Liver (tissue), 9 donors: Measurements from ENCODE around the gene NME8. TPM values are rescaled to one million over a fixed set of nuclear protein-coding genes. Genes with fewer than 3 reads are reported as not detected.

Source experiments
- DNase-seq: peaks from one replicate; pipeline ENCODE4 v3.0.0-alpha.2; 2017; ENCODE audit warnings: low spot score
- H3K27ac ChIP-seq, 2 donors: one replicate each; pipeline ENCODE4 v1.7.0; 2013; ENCODE audit warnings: inconsistent platforms in 2 of 2, low read length in 2 of 2, control low read depth in 1 of 2, low read depth in 1 of 2, mild to moderate bottlenecking in 1 of 2
- H3K27me3 ChIP-seq, 4 donors: one replicate each; pipeline versions ENCODE4 v1.6.1 to v1.7.0; 2013; ENCODE audit warnings: low read length in 3 of 4, inconsistent platforms in 1 of 4, mild to moderate bottlenecking in 1 of 4, moderate library complexity in 1 of 4; ENCODE audit not compliant: control insufficient read depth in 4 of 4, insufficient read depth in 4 of 4
- H3K36me3 ChIP-seq, 4 donors: one replicate each; pipeline versions ENCODE4 v1.6.1 to v1.7.0; 2013; ENCODE audit warnings: low read length in 3 of 4, mild to moderate bottlenecking in 3 of 4, low read depth in 1 of 4, moderate library complexity in 1 of 4; ENCODE audit not compliant: control insufficient read depth in 4 of 4, insufficient read depth in 3 of 4
- H3K4me1 ChIP-seq, 4 donors: one replicate each; pipeline versions ENCODE4 v1.6.1 to v1.7.0; 2013; ENCODE audit warnings: low read length in 3 of 4, mild to moderate bottlenecking in 3 of 4, moderate library complexity in 1 of 4; ENCODE audit not compliant: control insufficient read depth in 4 of 4, insufficient read depth in 4 of 4
- H3K4me3 ChIP-seq, 3 donors: one replicate each; pipeline versions ENCODE4 v1.6.1 to v1.7.0; 2013; ENCODE audit warnings: low read length in 3 of 3, control low read depth in 1 of 3, low read depth in 1 of 3, mild to moderate bottlenecking in 1 of 3
- H3K9ac ChIP-seq, 2 donors: one replicate each; pipeline ENCODE4 v1.7.0; 2013; ENCODE audit warnings: low read length in 2 of 2, mild to moderate bottlenecking in 2 of 2, moderate library complexity in 2 of 2, control low read depth in 1 of 2, low read depth in 1 of 2
- H3K9me3 ChIP-seq, 4 donors: one replicate each; pipeline versions ENCODE4 v1.6.1 to v1.7.0; 2013; ENCODE audit warnings: low read length in 3 of 4; ENCODE audit not compliant: control insufficient read depth in 4 of 4
- EGR1 ChIP-seq, 2 donors: IDR thresholded peaks; 2 replicates each; pipeline ENCODE4 v1.6.1; 2016 to 2018; ENCODE audit warnings: antibody characterized with exemption in 2 of 2, low read depth in 2 of 2
- FOXA1 ChIP-seq: IDR thresholded peaks from 2 replicates; pipeline ENCODE4 v1.6.1; 2016; ENCODE audit warnings: antibody characterized with exemption
- FOXA2 ChIP-seq: IDR thresholded peaks from 2 replicates; pipeline ENCODE4 v1.6.1; 2016; ENCODE audit warnings: antibody characterized with exemption
- GABPA ChIP-seq, 2 donors: IDR thresholded peaks in 1 of 2; conservative IDR thresholded peaks in 1 of 2; 2 replicates each; pipeline ENCODE4 v1.6.1; 2016; ENCODE audit warnings: antibody characterized with exemption in 2 of 2, mild to moderate bottlenecking in 1 of 2, moderate library complexity in 1 of 2
- HNF4G ChIP-seq: IDR thresholded peaks from 2 replicates; pipeline ENCODE4 v1.6.1; 2016; ENCODE audit warnings: antibody characterized with exemption
- JUND ChIP-seq, 2 donors: IDR thresholded peaks; 2 replicates each; pipeline ENCODE4 v1.6.1; 2016; ENCODE audit warnings: antibody characterized with exemption in 2 of 2
- MAX ChIP-seq: IDR thresholded peaks from 2 replicates; pipeline ENCODE4 v1.6.1; 2016; ENCODE audit warnings: antibody characterized with exemption
- NR2F2 ChIP-seq: IDR thresholded peaks from 2 replicates; pipeline ENCODE4 v1.6.1; 2016; ENCODE audit warnings: antibody characterized with exemption
- SP1 ChIP-seq: IDR thresholded peaks from 2 replicates; pipeline ENCODE4 v1.6.1; 2018; ENCODE audit warnings: antibody characterized with exemption, mild to moderate bottlenecking
- TAF1 ChIP-seq: conservative IDR thresholded peaks from 2 replicates; pipeline ENCODE4 v1.6.1; 2016; ENCODE audit warnings: antibody characterized with exemption, mild to moderate bottlenecking
- WGBS: extraction: QIAGEN DNeasy Blood & Tissue Kit; methylation state at CpG from one replicate; pipeline ENCODE4 v1.1.7; 2013; 5-methylcytosine and 5-hydroxymethylcytosine counted together
- polyA plus RNA-seq, 2 donors: library from polyadenylated mRNA; stranded (reverse) in 1 of 2; unstranded in 1 of 2; fragments of 200-250 nt in 1 of 2; fragments of >200 nt in 1 of 2; fragmentation: Nextera tagmentation in 1 of 2; extraction: Ambion mirVana in 1 of 2; gene quantifications; one replicate each; pipeline versions ENCODE4 v1.2.1 to v1.2.3, GENCODE V29; 2013 to 2015
- total RNA-seq, 2 donors: library from RNA; depleted of rRNA; stranded (reverse); fragments of >200 nt; gene quantifications; one replicate each; pipeline ENCODE4 v1.2.3, GENCODE V29; 2014
- TF ChIP-seq, protein P1 (sequence below): IDR thresholded peaks from 2 replicates; pipeline ENCODE4 v1.6.1; 2016; ENCODE audit warnings: antibody characterized with exemption
- TF ChIP-seq, protein P2 (sequence below): IDR thresholded peaks from 2 replicates; pipeline ENCODE4 v1.6.1; 2016; ENCODE audit warnings: antibody characterized with exemption, mild to moderate bottlenecking
- donor health status: healthy.
- donor health status: healthy.
- donor health status: healthy.
- donor health status: healthy.
- donor health status: healthy.

Gene NME8
- total and polyA plus RNA-seq, 4 donors = 0.08 to 0.09 TPM; not detected in 2

GRCh38 chr7:37882086-37882485, 33.7 kb downstream of the NME8 start:
- H3K27me3 ChIP-seq = peaks cover 0 to 3% (median 1%) of the 10 kb centered on the region in 4 donors
- DNase-seq = no peak
- H3K4me3 ChIP-seq = no peak overlapping the region
- TF ChIP-seq TAF1 (no peak), FOXA1 (no peak)
- TF ChIP-seq, protein P1, sequence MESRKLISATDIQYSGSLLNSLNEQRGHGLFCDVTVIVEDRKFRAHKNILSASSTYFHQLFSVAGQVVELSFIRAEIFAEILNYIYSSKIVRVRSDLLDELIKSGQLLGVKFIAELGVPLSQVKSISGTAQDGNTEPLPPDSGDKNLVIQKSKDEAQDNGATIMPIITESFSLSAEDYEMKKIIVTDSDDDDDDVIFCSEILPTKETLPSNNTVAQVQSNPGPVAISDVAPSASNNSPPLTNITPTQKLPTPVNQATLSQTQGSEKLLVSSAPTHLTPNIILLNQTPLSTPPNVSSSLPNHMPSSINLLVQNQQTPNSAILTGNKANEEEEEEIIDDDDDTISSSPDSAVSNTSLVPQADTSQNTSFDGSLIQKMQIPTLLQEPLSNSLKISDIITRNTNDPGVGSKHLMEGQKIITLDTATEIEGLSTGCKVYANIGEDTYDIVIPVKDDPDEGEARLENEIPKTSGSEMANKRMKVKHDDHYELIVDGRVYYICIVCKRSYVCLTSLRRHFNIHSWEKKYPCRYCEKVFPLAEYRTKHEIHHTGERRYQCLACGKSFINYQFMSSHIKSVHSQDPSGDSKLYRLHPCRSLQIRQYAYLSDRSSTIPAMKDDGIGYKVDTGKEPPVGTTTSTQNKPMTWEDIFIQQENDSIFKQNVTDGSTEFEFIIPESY = no peak
- WGBS = 74% methylated on average over 6 of the region's 6 CpGs
- no peak overlapping the region for H3K27ac ChIP-seq
- H3K9me3 ChIP-seq = peaks cover 0 to 3% (median 0%) of the 10 kb centered on the region in 4 donors
- H3K9ac ChIP-seq = no peak overlapping the region
- H3K4me1 ChIP-seq = no peaks in the 10 kb centered on the region
- no peaks in the 10 kb centered on the region for H3K36me3 ChIP-seq

DNA sequence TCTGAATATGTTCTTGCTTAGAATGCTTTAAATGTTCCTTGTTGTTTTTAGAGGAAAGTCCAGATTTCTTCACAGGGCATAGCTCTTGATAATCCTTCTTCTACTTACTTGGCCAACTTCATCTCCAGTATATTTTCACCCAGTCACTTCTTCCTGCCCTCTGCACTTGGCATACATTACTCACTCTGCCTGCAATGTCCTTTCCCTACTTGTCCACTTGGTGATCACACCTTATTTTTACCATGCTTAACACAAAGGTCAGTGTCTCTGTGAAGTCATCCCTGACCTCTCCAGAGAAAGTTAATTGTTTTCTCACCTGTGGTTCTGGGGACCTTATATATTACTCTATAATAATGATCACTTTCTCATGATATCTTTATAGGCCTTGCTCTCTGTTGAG, 45.0 kb downstream of the NME8 start:
- no peak overlapping the region for H3K27ac ChIP-seq
- peaks cover 0 to 4% (median 0%) of the 10 kb centered on the region in 4 donors for H3K27me3 ChIP-seq
- no peaks in the 10 kb centered on the region for H3K4me1 ChIP-seq
- no peaks in the 10 kb centered on the region for H3K36me3 ChIP-seq
- no peak for DNase-seq
- no peak overlapping the region for H3K4me3 ChIP-seq
- TF ChIP-seq MAX (no peak), FOXA2 (no peak), HNF4G (no peak), NR2F2 (no peak), EGR1 (IDR thresholded peaks at IDR 0.05; ENCODE audit: low read depth in 2 of 2) (no peak), GABPA (IDR thresholded peaks at IDR 0.05 in 1 of 2, conservative IDR thresholded peaks at IDR 0.05 in 1 of 2) (no peak)
- H3K9ac ChIP-seq = no peak overlapping the region
- no peaks in the 10 kb centered on the region for H3K9me3 ChIP-seq

DNA sequence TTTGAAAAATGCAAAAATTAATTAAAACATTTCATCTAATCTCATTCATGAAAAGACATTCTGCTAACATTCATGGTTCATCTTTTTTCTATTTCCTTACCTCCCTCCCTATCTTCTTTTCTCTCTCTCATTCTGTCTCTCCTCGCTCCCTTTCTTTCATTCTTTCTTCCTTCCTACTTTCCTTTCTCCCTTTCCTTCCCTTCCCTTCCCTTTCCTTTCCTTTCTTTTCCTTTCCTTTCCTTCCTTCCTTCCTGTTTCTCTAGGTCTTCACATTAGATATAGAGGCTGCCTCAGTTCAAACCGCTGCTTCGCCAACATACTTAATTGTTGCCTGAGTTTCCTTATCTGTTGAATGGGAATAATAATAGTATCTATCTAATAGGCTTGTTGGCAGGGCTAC, 46.3 kb downstream of the NME8 start:
- Histone ChIP-seq H3K4me1 (no peaks in the 10 kb centered on the region), H3K27ac (no peak overlapping the region), H3K27me3 (peaks cover 0 to 4% (median 0%) of the 10 kb centered on the region in 4 donors), H3K9me3 (no peaks in the 10 kb centered on the region), H3K4me3 (no peak overlapping the region), H3K36me3 (no peaks in the 10 kb centered on the region), H3K9ac (no peak overlapping the region)
- DNase-seq = no peak
- 77% methylated on average over 3 of the region's 3 CpGs for whole genome bisulfite sequencing
- no peak for TF ChIP-seq FOXA1
- TF ChIP-seq, protein P2, sequence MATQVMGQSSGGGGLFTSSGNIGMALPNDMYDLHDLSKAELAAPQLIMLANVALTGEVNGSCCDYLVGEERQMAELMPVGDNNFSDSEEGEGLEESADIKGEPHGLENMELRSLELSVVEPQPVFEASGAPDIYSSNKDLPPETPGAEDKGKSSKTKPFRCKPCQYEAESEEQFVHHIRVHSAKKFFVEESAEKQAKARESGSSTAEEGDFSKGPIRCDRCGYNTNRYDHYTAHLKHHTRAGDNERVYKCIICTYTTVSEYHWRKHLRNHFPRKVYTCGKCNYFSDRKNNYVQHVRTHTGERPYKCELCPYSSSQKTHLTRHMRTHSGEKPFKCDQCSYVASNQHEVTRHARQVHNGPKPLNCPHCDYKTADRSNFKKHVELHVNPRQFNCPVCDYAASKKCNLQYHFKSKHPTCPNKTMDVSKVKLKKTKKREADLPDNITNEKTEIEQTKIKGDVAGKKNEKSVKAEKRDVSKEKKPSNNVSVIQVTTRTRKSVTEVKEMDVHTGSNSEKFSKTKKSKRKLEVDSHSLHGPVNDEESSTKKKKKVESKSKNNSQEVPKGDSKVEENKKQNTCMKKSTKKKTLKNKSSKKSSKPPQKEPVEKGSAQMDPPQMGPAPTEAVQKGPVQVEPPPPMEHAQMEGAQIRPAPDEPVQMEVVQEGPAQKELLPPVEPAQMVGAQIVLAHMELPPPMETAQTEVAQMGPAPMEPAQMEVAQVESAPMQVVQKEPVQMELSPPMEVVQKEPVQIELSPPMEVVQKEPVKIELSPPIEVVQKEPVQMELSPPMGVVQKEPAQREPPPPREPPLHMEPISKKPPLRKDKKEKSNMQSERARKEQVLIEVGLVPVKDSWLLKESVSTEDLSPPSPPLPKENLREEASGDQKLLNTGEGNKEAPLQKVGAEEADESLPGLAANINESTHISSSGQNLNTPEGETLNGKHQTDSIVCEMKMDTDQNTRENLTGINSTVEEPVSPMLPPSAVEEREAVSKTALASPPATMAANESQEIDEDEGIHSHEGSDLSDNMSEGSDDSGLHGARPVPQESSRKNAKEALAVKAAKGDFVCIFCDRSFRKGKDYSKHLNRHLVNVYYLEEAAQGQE = no peak
- TF ChIP-seq HNF4G = no peak
- no peak for TF ChIP-seq FOXA2
- no peak for TF ChIP-seq MAX
- no peak for TF ChIP-seq JUND (IDR thresholded peaks at IDR 0.05)
- TF ChIP-seq SP1 = no peak
